HG03521 (cell line): ENCODE measurements around the gene CORIN.

ENCODE experiments used
- ATAC-seq: cut with Tn5 transposase; IDR thresholded peaks from one replicate; pipeline ENCODE4 v1.9.1; 2021; ENCODE audit warnings: mild to moderate bottlenecking, moderate library complexity; ENCODE audit not compliant: unreplicated experiment

The CORIN gene

GRCh38 chr4:47831026-47831679 lies 6.7 kb downstream of the CORIN start:
- ATAC-seq = no peak

GRCh38 chr4:47830265-47831025 lies 7.4 kb downstream of the CORIN start:
- no peak for ATAC-seq

GRCh38 chr4:47829438-47829837 lies 8.4 kb downstream of the CORIN start:
- no peak for ATAC-seq

GRCh38 chr4:47827343-47828047 lies 10.4 kb downstream of the CORIN start:
- no peak for ATAC-seq

GRCh38 chr4:47824840-47825239 lies 13.0 kb downstream of the CORIN start:
- ATAC-seq = no peak

GRCh38 chr4:47819178-47819577 lies 18.7 kb downstream of the CORIN start:
- ATAC-seq = no peak

- no peak for ATAC-seq
Measured at GRCh38 chr4:47817275-47817674, 20.6 kb downstream of the CORIN start.

GRCh38 chr4:47816748-47817147 lies 21.1 kb downstream of the CORIN start:
- ATAC-seq = no peak

GRCh38 chr4:47814618-47815295 lies 23.1 kb downstream of the CORIN start:
- ATAC-seq = no peak

- no peak for ATAC-seq
Measured at GRCh38 chr4:47809654-47810203, 28.1 kb downstream of the CORIN start.

GRCh38 chr4:47804598-47804997 lies 33.3 kb downstream of the CORIN start:
- no peak for ATAC-seq

GRCh38 chr4:47801481-47802002 lies 36.3 kb downstream of the CORIN start:
- ATAC-seq = no peak

GRCh38 chr4:47798165-47798564 lies 39.7 kb downstream of the CORIN start:
- ATAC-seq = no peak

GRCh38 chr4:47791965-47792364 lies 45.9 kb downstream of the CORIN start:
- no peak for ATAC-seq

GRCh38 chr4:47790105-47790504 lies 47.8 kb downstream of the CORIN start:
- no peak for ATAC-seq

- ATAC-seq = no peak
Measured at GRCh38 chr4:47788126-47788525, 49.7 kb downstream of the CORIN start.

- peak; percentile 69 for ATAC-seq
Measured at GRCh38 chr4:47786958-47787370, 50.9 kb downstream of the CORIN start.

- ATAC-seq = no peak
Measured at GRCh38 chr4:47785153-47785552, 52.7 kb downstream of the CORIN start.

GRCh38 chr4:47784222-47784621 lies 53.6 kb downstream of the CORIN start:
- ATAC-seq = no peak

GRCh38 chr4:47776353-47776752 lies 61.5 kb downstream of the CORIN start:
- ATAC-seq = no peak

GRCh38 chr4:47774079-47774478 lies 63.8 kb downstream of the CORIN start:
- ATAC-seq = no peak
